GM12878 (cell line): ENCODE data around the gene COL20A1. TPM values are rescaled to one million over a fixed set of nuclear protein-coding genes. Genes with fewer than 3 reads are reported as not detected.

ENCODE experiments used
- ATAC-seq: fragments of 200-7000 bp; cut with Tn5 transposase; 3 replicates; pipeline ENCODE4 v1.9.1; 2020; ENCODE audit warnings: mild to moderate bottlenecking, moderate library complexity
- BruUV-seq: library from RNA; stranded (reverse); fragments of 400-500 nt; replicated peaks from 2 replicates; lab custom pipeline; 2021; lab: Mats Ljungman, UMichigan
- CTCF ChIA-PET: fragments of 300-600 bp; sonication (Branson Sonifier 250); formaldehyde crosslinking; extraction: SDS; loops from one replicate; lab custom pipeline; 2021; ENCODE audit warnings: inconsistent platforms; lab: Yijun Ruan, JAX
- POLR2A ChIA-PET: fragments of 350-600 bp; formaldehyde crosslinking; extraction: SDS; loops from one replicate; lab custom pipeline; 2021; ENCODE audit warnings: inconsistent platforms; lab: Charles Lee
- RAD21 ChIA-PET: fragments of 300-600 bp; sonication (Branson Sonifier 250); formaldehyde crosslinking; loops from one replicate; lab custom pipeline; 2023; ENCODE audit warnings: antibody characterized with exemption; ENCODE audit not compliant: unreplicated experiment; lab: Charles Lee
- SMC1A ChIA-PET: fragments of 300-600 bp; sonication (Branson Sonifier 250); formaldehyde crosslinking; loops from one replicate; lab custom pipeline; 2023; ENCODE audit not compliant: unreplicated experiment, uncharacterized antibody; lab: Charles Lee
- DNase-seq: peaks from one replicate; pipeline ENCODE4 v3.0.0-alpha.2; 2011; ENCODE audit warnings: low read depth, low spot score
- FAIRE-seq: peaks from 3 replicates; lab custom pipeline; 2011; peaks lifted over from hg19 to GRCh38; lab: Jason Lieb, UNC
- H2AFZ ChIP-seq: 2 replicates; pipeline ENCODE4 v1.6.0; 2011; ENCODE audit warnings: low read depth, low read length, control low read depth; ENCODE audit not compliant: control insufficient read depth
- H3K27ac ChIP-seq: 2 replicates; pipeline ENCODE4 v1.5.1; 2011; ENCODE audit warnings: control low read depth; ENCODE audit not compliant: control insufficient read depth, insufficient read depth
- H3K27me3 ChIP-seq, 2 experiments: replicated peaks in 1 of 2; 2 replicates each; pipeline versions ENCODE4 v1.6.0 to v1.6.1; 2011; ENCODE audit warnings: low read length in 1 of 2; ENCODE audit not compliant: control insufficient read depth in 2 of 2, insufficient read depth in 2 of 2
- H3K36me3 ChIP-seq, 2 experiments: 2 replicates each; pipeline ENCODE4 v1.5.1; 2011; ENCODE audit warnings: low read length in 1 of 2; ENCODE audit not compliant: control insufficient read depth in 2 of 2, insufficient read depth in 2 of 2
- H3K4me1 ChIP-seq: 2 replicates; pipeline ENCODE4 v1.6.1; 2011; ENCODE audit warnings: mild to moderate bottlenecking, low read length, moderate library complexity, mixed read lengths; ENCODE audit not compliant: control insufficient read depth, insufficient read depth
- H3K4me2 ChIP-seq: 2 replicates; pipeline ENCODE4 v1.6.0; 2011; ENCODE audit warnings: control low read depth; ENCODE audit not compliant: control insufficient read depth, insufficient read depth
- H3K4me3 ChIP-seq: fragments of 200-600 bp; sonication (generic); 2 replicates; pipeline ENCODE4 v1.5.1; 2016
- H3K79me2 ChIP-seq: 2 replicates; pipeline ENCODE4 v1.6.0; 2011; ENCODE audit warnings: low read length; ENCODE audit not compliant: control insufficient read depth, insufficient read depth
- H3K9ac ChIP-seq: 2 replicates; pipeline ENCODE4 v1.8.0; 2011; ENCODE audit warnings: low read length, control low read depth, mixed read lengths; ENCODE audit not compliant: control insufficient read depth, insufficient read depth
- H3K9me3 ChIP-seq: replicated peaks from 3 replicates; pipeline ENCODE4 v1.5.1; 2011; ENCODE audit warnings: mild to moderate bottlenecking, low read length; ENCODE audit not compliant: control insufficient read depth, insufficient read depth
- H4K20me1 ChIP-seq: 2 replicates; pipeline ENCODE4 v1.6.0; 2011; ENCODE audit not compliant: control insufficient read depth, insufficient read depth
- ASH2L ChIP-seq: fragments of 300-600, 200-600 bp; sonication (generic); IDR thresholded peaks from 2 replicates; pipeline ENCODE4 v1.6.1; 2017; ENCODE audit warnings: low read depth, mild to moderate bottlenecking, borderline replicate concordance
- BCL11A ChIP-seq: IDR thresholded peaks from 2 replicates; pipeline ENCODE4 v1.6.1; 2011; ENCODE audit warnings: low read depth, low read length
- CBX5 ChIP-seq: sonication (generic); IDR thresholded peaks from 2 replicates; pipeline ENCODE4 v1.6.1; 2016; ENCODE audit warnings: low read depth, moderate library complexity, mild to moderate bottlenecking, inconsistent platforms
- EGR1 ChIP-seq, 2 experiments: IDR thresholded peaks; 1 replicate in 1 of 2; 2 replicates in 1 of 2; pipeline ENCODE4 v1.6.1; 2011 to 2012; ENCODE audit warnings: low read depth in 2 of 2, low read length in 2 of 2, borderline replicate concordance in 1 of 2, mild to moderate bottlenecking in 1 of 2, moderate library complexity in 1 of 2
- EZH2 ChIP-seq: IDR thresholded peaks from 2 replicates; pipeline ENCODE4 v1.6.1; 2012; ENCODE audit warnings: low read depth, mild to moderate bottlenecking, control low read depth, inconsistent platforms, low read length, borderline replicate concordance; ENCODE audit not compliant: control insufficient read depth
- NFYA ChIP-seq: IDR thresholded peaks from 2 replicates; pipeline ENCODE4 v1.6.1; 2011; ENCODE audit warnings: low read depth, mild to moderate bottlenecking, low read length, improper control_type of control experiment, borderline replicate concordance
- RELA ChIP-seq: fragments of 450-650 bp; IDR thresholded peaks from 2 replicates; pipeline ENCODE4 v1.8.0; 2014; ENCODE audit warnings: borderline replicate concordance; ENCODE audit not compliant: partially characterized antibody
- SMC3 ChIP-seq: IDR thresholded peaks from 2 replicates; pipeline ENCODE4 v1.6.1; 2011; ENCODE audit warnings: low read length, improper control_type of control experiment, borderline replicate concordance
- TCF7 ChIP-seq: IDR thresholded peaks from 2 replicates; pipeline ENCODE4 v1.6.1; 2014; ENCODE audit warnings: antibody characterized with exemption, borderline replicate concordance
- YY1 ChIP-seq: IDR thresholded peaks from 2 replicates; pipeline ENCODE4 v1.6.1; 2011; ENCODE audit warnings: low read depth, mild to moderate bottlenecking, low read length
- WGBS: methylation state at CpG from one replicate; pipeline ENCODE4 v1.1.6; 2016; ENCODE audit warnings: low lambda C conversion rate; ENCODE audit not compliant: insufficient replicate concordance, insufficient coverage; ENCODE audit errors: missing lambda C conversion rate; 5-methylcytosine and 5-hydroxymethylcytosine counted together
- in situ Hi-C: fragments of 300-500 bp; cut with MboI; formaldehyde crosslinking; loops from 9 replicates; pipeline ENCODE4 v1.14.3; 2018; ENCODE audit warnings: mixed read lengths
- intact Hi-C: fragments of 100-400 bp; cut with micrococcal nuclease; formaldehyde crosslinking; loops from one replicate; pipeline ENCODE4 v1.14.2; 2022; ENCODE audit not compliant: unreplicated experiment
- polyA plus RNA-seq, 11 experiments: library from polyadenylated mRNA; depleted of rRNA in 4 of 11; unstranded in 6 of 11; stranded (reverse) in 5 of 11; fragments of >200 nt; fragmentation: Nextera tagmentation in 4 of 11; fragmentation: Illumina TruSeq in 1 of 11; extraction: Ambion mirVana in 4 of 11; extraction: Trizol in 1 of 11; gene quantifications; 1 replicate in 1 of 11; 2 replicates in 10 of 11; pipeline versions ENCODE4 v1.2.1 to v1.2.3, GENCODE V29; 2011 to 2016; ENCODE audit warnings: inconsistent platforms in 2 of 11, missing spikeins in 2 of 11, low read depth in 1 of 11
- total RNA-seq, 4 experiments: library from RNA; depleted of rRNA in 3 of 4; stranded (reverse); fragments of >200 nt in 3 of 4; fragmentation: Illumina TruSeq in 1 of 4; extraction: Trizol in 1 of 4; gene quantifications; 2 replicates each; pipeline versions ENCODE4 v1.2.1 to v1.2.3, GENCODE V29; 2013 to 2021
- TF ChIP-seq, protein P1 (sequence below), 3 experiments: IDR thresholded peaks in 2 of 3; conservative IDR thresholded peaks in 1 of 3; 2 replicates each; pipeline ENCODE4 v1.5.1; 2011; ENCODE audit warnings: low read depth in 3 of 3, low read length in 3 of 3, mild to moderate bottlenecking in 3 of 3, control low read depth in 2 of 3, moderate library complexity in 2 of 3, inconsistent platforms in 1 of 3, mixed read lengths in 1 of 3; ENCODE audit not compliant: control insufficient read depth in 2 of 3, insufficient read depth in 1 of 3; ENCODE audit errors: extremely low read depth in 1 of 3
- TF ChIP-seq, protein P2 (sequence below): fragments of 450-650 bp; IDR thresholded peaks from 2 replicates; pipeline ENCODE4 v1.6.1; 2016; ENCODE audit warnings: mild to moderate bottlenecking
- TF ChIP-seq, protein P3 (sequence below): IDR thresholded peaks from 2 replicates; pipeline ENCODE4 v1.6.1; 2012; ENCODE audit warnings: mild to moderate bottlenecking, low read depth, low read length
- TF ChIP-seq, protein P4 (sequence below): IDR thresholded peaks from 2 replicates; pipeline ENCODE4 v1.6.1; 2012; ENCODE audit warnings: low read depth, low read length, improper control_type of control experiment

The COL20A1 gene
- total and polyA plus RNA-seq, 10 of the 15 experiments (the other 5 are each of a cell fraction or from before 2014, with no cell fraction given), result not detected

DNA sequence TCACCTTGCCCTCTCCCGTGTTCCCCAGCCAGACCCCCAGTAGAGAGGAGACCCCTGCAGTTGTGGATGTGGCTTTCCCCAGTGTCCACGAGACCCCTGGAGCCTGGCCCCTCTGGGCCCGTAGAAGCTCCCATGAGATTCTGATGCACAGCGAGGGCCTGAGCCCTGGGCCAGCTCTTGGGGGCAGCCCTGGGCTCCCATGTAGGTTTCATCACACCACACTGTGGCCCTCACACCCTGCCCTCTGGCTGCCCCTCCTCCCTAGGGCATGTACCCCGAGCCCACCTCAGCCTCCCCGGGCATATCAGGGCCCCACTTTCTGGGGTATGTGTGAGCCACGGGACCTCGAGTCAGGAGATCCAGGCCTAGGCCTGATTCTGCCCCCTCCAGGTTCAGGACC lies 75.2 kb downstream of the COL20A1 start:
- CTCF ChIA-PET, result no interaction called here
- no peak for TF ChIP-seq CBX5
- TF ChIP-seq, protein P1, sequence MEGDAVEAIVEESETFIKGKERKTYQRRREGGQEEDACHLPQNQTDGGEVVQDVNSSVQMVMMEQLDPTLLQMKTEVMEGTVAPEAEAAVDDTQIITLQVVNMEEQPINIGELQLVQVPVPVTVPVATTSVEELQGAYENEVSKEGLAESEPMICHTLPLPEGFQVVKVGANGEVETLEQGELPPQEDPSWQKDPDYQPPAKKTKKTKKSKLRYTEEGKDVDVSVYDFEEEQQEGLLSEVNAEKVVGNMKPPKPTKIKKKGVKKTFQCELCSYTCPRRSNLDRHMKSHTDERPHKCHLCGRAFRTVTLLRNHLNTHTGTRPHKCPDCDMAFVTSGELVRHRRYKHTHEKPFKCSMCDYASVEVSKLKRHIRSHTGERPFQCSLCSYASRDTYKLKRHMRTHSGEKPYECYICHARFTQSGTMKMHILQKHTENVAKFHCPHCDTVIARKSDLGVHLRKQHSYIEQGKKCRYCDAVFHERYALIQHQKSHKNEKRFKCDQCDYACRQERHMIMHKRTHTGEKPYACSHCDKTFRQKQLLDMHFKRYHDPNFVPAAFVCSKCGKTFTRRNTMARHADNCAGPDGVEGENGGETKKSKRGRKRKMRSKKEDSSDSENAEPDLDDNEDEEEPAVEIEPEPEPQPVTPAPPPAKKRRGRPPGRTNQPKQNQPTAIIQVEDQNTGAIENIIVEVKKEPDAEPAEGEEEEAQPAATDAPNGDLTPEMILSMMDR (IDR thresholded peaks at IDR 0.05 in 2 of 3, conservative IDR thresholded peaks at IDR 0.05 in 1 of 3; ENCODE audit: control insufficient read depth in 2 of 3, extremely low read depth in 1 of 3, insufficient read depth in 1 of 3, low read depth in 3 of 3, low read length in 3 of 3), result no peak
- TF ChIP-seq, protein P2, sequence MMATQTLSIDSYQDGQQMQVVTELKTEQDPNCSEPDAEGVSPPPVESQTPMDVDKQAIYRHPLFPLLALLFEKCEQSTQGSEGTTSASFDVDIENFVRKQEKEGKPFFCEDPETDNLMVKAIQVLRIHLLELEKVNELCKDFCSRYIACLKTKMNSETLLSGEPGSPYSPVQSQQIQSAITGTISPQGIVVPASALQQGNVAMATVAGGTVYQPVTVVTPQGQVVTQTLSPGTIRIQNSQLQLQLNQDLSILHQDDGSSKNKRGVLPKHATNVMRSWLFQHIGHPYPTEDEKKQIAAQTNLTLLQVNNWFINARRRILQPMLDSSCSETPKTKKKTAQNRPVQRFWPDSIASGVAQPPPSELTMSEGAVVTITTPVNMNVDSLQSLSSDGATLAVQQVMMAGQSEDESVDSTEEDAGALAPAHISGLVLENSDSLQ, result no peak
- TF ChIP-seq ASH2L, result no peak
- TF ChIP-seq RELA, result no peak
- TF ChIP-seq EGR1 (IDR thresholded peaks at IDR 0.05; ENCODE audit: borderline replicate concordance in 1 of 2, low read depth in 2 of 2, low read length in 2 of 2), result no peak
- TF ChIP-seq EZH2, result no peak
- TF ChIP-seq, protein P3, sequence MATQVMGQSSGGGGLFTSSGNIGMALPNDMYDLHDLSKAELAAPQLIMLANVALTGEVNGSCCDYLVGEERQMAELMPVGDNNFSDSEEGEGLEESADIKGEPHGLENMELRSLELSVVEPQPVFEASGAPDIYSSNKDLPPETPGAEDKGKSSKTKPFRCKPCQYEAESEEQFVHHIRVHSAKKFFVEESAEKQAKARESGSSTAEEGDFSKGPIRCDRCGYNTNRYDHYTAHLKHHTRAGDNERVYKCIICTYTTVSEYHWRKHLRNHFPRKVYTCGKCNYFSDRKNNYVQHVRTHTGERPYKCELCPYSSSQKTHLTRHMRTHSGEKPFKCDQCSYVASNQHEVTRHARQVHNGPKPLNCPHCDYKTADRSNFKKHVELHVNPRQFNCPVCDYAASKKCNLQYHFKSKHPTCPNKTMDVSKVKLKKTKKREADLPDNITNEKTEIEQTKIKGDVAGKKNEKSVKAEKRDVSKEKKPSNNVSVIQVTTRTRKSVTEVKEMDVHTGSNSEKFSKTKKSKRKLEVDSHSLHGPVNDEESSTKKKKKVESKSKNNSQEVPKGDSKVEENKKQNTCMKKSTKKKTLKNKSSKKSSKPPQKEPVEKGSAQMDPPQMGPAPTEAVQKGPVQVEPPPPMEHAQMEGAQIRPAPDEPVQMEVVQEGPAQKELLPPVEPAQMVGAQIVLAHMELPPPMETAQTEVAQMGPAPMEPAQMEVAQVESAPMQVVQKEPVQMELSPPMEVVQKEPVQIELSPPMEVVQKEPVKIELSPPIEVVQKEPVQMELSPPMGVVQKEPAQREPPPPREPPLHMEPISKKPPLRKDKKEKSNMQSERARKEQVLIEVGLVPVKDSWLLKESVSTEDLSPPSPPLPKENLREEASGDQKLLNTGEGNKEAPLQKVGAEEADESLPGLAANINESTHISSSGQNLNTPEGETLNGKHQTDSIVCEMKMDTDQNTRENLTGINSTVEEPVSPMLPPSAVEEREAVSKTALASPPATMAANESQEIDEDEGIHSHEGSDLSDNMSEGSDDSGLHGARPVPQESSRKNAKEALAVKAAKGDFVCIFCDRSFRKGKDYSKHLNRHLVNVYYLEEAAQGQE, result no peak
- TF ChIP-seq SMC3, result no peak
- TF ChIP-seq BCL11A, result no peak
- TF ChIP-seq, protein P4, sequence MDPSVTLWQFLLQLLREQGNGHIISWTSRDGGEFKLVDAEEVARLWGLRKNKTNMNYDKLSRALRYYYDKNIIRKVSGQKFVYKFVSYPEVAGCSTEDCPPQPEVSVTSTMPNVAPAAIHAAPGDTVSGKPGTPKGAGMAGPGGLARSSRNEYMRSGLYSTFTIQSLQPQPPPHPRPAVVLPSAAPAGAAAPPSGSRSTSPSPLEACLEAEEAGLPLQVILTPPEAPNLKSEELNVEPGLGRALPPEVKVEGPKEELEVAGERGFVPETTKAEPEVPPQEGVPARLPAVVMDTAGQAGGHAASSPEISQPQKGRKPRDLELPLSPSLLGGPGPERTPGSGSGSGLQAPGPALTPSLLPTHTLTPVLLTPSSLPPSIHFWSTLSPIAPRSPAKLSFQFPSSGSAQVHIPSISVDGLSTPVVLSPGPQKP, result no peak
- TF ChIP-seq NFYA, result no peak
- TF ChIP-seq TCF7, result no peak
- no peak for TF ChIP-seq YY1

More for the DNA sequence above, 75.2 kb downstream of the COL20A1 start:
- in situ Hi-C loops, result no loop called here
- DNase-seq, result no peak
- Histone ChIP-seq H3K4me1 (no peaks in the 10 kb centered on the region), H4K20me1 (no peaks in the 10 kb centered on the region), H3K36me3 (no peaks in the 10 kb centered on the region), H3K4me2 (no peak overlapping the region), H2AFZ (no peak overlapping the region), H3K79me2 (no peaks in the 10 kb centered on the region), H3K9me3 (no peaks in the 10 kb centered on the region), H3K9ac (no peak overlapping the region), H3K27ac (no peak overlapping the region), H3K27me3 (no peaks in the 10 kb centered on the region; a peak in 1 of 4 replicates), H3K4me3 (no peak overlapping the region)
- WGBS, result 21% methylated on average over 8 of the region's 8 CpGs
- BruUV-seq, result no TSS peak
- ChIA-PET RAD21 (no interaction called here), POLR2A (no interaction called here), SMC1A (no interaction called here)
- intact Hi-C loops, result no loop called here
- no peak for ATAC-seq
- FAIRE-seq, result no peak
